ENCODE data around the gene SPRY4.

- TF ChIP-seq CTCF (IDR thresholded peaks at IDR 0.05) (no peak), POLR2A (IDR thresholded peaks at IDR 0.05) (no peak), POLR2AphosphoS5 (IDR thresholded peaks at IDR 0.05) (no peak)
Measured at GRCh38 chr5:142290577-142291299, 34.1 kb downstream of the SPRY4 start.
